Naive thymus-derived CD8-positive, alpha-beta T cell (primary cell): ENCODE measurements around the gene PRODH2. TPM values are rescaled to one million over a fixed set of nuclear protein-coding genes. Genes with fewer than 3 reads are reported as not detected.

Experiments used
- ATAC-seq, 2 donors: fragments of 150-1000 bp; cut with Tn5 transposase in 1 of 2; sonication (Bioruptor Pico), chemical (Tn5 transposase) in 1 of 2; 1 replicate in 1 of 2; 2 replicates in 1 of 2; pipeline ENCODE4 v1.10.0; 2021; ENCODE audit warnings: mild to moderate bottlenecking in 2 of 2, moderate library complexity in 2 of 2
- POLR2A ChIA-PET: fragments of 350-600 bp; sonication (Branson Sonifier 250); formaldehyde crosslinking; loops from one replicate; lab custom pipeline; 2021; ENCODE audit warnings: antibody characterized with exemption; lab: Charles Lee
- DNase-seq, 10 donors: peaks; one replicate each; pipeline versions ENCODE4 v3.0.0 to v3.0.0-alpha.2; 2020 to 2022
- H3K27ac Mint-ChIP-seq, 10 donors: one replicate each; pipeline ENCODE4 v1.8.0; 2020 to 2022; ENCODE audit warnings: mild to moderate bottlenecking in 10 of 10, mixed read lengths in 10 of 10, moderate library complexity in 4 of 10, inconsistent platforms in 1 of 10
- H3K27me3 Mint-ChIP-seq, 5 donors: one replicate each; pipeline ENCODE4 v1.8.0; 2021 to 2022; ENCODE audit warnings: mixed read lengths in 5 of 5
- H3K36me3 Mint-ChIP-seq, 3 donors: one replicate each; pipeline ENCODE4 v1.8.0; 2020 to 2022; ENCODE audit warnings: mixed read lengths in 3 of 3, mild to moderate bottlenecking in 2 of 3, inconsistent platforms in 1 of 3
- H3K4me1 Mint-ChIP-seq, 4 donors: one replicate each; pipeline ENCODE4 v1.8.0; 2021 to 2022; ENCODE audit warnings: mixed read lengths in 4 of 4
- H3K4me3 Mint-ChIP-seq, 10 donors: one replicate each; pipeline ENCODE4 v1.8.0; 2020 to 2022; ENCODE audit warnings: mild to moderate bottlenecking in 10 of 10, mixed read lengths in 10 of 10, moderate library complexity in 6 of 10, inconsistent platforms in 1 of 10
- H3K9me3 Mint-ChIP-seq, 9 donors: one replicate each; pipeline ENCODE4 v1.8.0; 2020 to 2022; ENCODE audit warnings: mixed read lengths in 9 of 9, mild to moderate bottlenecking in 3 of 9, inconsistent platforms in 1 of 9, moderate library complexity in 1 of 9
- polyA plus RNA-seq, 3 donors: library from polyadenylated mRNA; unstranded; fragments of 300-500 nt; fragmentation: Illumina TruSeq; gene quantifications; one replicate each; pipeline ENCODE4 v1.2.3, GENCODE V29; 2021
- total RNA-seq, 8 experiments: library from RNA in 2 of 8; stranded (reverse) in 2 of 8; gene quantifications; one replicate each; pipeline ENCODE4 v1.2.3 and lab custom pipeline; 2021 to 2026

PRODH2 gene, protein sequence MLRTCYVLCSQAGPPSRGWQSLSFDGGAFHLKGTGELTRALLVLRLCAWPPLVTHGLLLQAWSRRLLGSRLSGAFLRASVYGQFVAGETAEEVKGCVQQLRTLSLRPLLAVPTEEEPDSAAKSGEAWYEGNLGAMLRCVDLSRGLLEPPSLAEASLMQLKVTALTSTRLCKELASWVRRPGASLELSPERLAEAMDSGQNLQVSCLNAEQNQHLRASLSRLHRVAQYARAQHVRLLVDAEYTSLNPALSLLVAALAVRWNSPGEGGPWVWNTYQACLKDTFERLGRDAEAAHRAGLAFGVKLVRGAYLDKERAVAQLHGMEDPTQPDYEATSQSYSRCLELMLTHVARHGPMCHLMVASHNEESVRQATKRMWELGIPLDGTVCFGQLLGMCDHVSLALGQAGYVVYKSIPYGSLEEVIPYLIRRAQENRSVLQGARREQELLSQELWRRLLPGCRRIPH
- total RNA-seq (not detected), polyA plus RNA-seq (not detected), total RNA-seq (lab: John Stamatoyannopoulos, UW) (0 reads per million in 6 experiments)

DNA sequence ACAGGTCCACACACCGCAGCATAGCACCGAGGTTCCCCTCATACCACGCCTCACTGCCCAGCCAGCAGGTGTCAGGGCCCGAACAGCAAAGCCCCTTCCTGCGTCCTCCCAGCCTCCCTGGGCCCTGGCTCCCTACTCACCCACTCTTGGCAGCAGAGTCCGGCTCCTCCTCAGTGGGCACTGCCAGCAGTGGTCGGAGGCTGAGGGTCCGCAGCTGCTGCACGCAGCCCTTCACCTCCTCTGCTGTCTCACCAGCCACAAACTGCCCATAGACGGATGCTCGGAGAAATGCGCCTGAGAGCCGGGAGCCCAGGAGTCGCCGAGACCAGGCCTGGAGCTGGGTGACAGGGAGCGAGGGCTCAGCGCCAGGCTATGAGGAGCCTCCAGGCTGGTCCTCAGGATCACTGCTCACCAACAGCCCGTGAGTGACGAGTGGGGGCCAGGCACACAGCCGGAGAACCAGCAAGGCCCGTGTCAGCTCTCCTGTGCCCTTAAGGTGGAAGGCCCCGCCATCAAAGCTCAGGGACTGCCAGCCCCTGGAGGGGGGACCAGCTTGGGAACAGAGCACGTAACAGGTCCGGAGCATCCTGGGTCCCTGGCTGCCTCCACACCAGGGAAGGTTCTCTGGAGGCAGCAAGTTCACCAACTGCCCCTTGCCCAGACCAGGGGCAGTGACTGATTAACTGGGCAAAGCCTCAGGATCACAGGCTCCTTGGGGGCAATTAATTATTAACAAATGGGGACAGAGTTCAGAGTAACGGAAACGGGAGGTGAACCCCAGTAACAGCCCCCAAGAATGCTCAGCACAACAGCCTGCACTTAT is at the start of gene PRODH2:
PRODH2 (minus strand) TSS at position 626 of the 823 bp plus-strand sequence; CDS start at position 586, 40 bp downstream.
- Mint-ChIP-seq H3K36me3 (no peaks in the 10 kb centered on the region), H3K27me3 (peaks cover 4 to 48% (median 23%) of the 10 kb centered on the region in 5 donors), H3K4me1 (peaks cover 0 to 4% (median 0%) of the 10 kb centered on the region in 4 donors), H3K27ac (no peak within 1 kb of the TSS), H3K4me3 (no peak within 1 kb of the TSS), H3K9me3 (no peaks in the 10 kb centered on the region)
- ATAC-seq (no peak), DNase-seq (no peak)
- POLR2A ChIA-PET = no interaction called here

DNA sequence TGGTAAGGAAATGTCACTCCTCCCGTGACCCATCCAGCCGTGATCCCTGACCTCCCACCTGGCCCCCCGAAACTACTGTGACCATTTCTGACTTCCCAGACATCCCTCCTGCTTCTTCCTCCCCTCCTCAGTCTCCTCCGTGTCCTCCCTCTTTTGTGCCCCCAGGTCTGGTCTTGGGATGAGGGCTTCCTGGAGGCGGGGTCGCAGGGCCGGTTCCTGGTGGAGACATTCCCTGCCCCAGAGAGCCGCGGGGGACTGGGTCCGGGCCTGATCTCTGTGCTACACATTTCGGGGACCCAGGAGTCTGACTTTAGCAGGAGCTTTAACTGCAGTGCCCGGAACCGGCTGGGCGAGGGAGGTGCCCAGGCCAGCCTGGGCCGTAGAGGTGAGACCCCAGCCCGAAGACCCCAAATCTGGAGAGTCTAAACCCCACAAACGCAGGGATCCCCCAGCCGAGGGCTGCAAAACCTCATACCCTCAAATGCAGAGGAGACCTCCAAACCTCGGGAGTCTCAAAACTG is 49.1 kb upstream of the PRODH2 start:
- POLR2A ChIA-PET = no interaction called here
- no peak overlapping the region for H3K4me3 Mint-ChIP-seq
- ATAC-seq (no peak), DNase-seq (no peak)
- H3K4me1 Mint-ChIP-seq = peaks cover 5 to 23% (median 11%) of the 10 kb centered on the region in 4 donors
- H3K27me3 Mint-ChIP-seq = peaks cover 12 to 73% (median 51%) of the 10 kb centered on the region in 5 donors
- H3K27ac Mint-ChIP-seq = peak overlapping the region in 1 of 10 donors; percentile 29
- peaks cover 0 to 2% (median 0%) of the 10 kb centered on the region in 9 donors for H3K9me3 Mint-ChIP-seq
- H3K36me3 Mint-ChIP-seq = peaks cover 0 to 3% (median 0%) of the 10 kb centered on the region in 3 donors

DNA sequence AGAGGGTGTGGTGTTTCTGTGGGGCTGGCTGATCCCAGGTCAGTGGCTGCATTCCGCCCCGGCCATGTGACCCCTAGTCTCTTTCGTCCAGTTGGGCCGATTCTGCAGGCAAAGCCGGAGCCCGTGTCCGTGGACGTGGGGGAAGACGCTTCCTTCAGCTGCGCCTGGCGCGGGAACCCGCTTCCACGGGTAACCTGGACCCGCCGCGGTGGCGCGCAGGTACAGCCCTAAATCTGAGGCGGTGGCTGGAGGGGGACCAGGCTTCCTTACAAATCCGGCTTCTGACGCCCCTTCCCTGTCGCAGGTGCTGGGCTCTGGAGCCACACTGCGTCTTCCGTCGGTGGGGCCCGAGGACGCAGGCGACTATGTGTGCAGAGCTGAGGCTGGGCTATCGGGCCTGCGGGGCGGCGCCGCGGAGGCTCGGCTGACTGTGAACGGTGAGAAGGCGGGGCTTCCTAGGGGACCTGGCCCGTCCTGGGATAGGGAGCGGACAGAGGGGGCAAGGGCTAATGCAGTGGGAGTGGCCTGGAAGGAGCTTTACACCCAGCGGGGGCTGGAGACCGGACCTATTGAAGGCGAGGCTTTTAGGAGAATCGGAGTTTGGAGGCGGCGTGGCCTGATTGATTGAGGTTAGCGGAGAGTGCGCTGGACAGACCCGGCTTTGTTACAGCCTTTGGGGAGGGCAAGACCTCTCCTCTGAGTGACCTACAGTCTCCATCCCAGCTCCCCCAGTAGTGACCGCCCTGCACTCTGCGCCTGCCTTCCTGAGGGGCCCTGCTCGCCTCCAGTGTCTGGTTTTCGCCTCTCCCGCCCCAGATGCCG is 48.4 kb upstream of the PRODH2 start:
- Mint-ChIP-seq H3K27me3 (peaks cover 12 to 67% (median 46%) of the 10 kb centered on the region in 5 donors), H3K4me3 (peak overlapping the region in 3 of 10 donors; percentile 6 to 51 (median 45)), H3K9me3 (peaks cover 0 to 2% (median 0%) of the 10 kb centered on the region in 9 donors), H3K27ac (no peak overlapping the region), H3K36me3 (peaks cover 0 to 3% (median 0%) of the 10 kb centered on the region in 3 donors), H3K4me1 (peaks cover 5 to 27% (median 11%) of the 10 kb centered on the region in 4 donors)
- POLR2A ChIA-PET = no interaction called here
- ATAC-seq (no peak), DNase-seq (no peak)

DNA sequence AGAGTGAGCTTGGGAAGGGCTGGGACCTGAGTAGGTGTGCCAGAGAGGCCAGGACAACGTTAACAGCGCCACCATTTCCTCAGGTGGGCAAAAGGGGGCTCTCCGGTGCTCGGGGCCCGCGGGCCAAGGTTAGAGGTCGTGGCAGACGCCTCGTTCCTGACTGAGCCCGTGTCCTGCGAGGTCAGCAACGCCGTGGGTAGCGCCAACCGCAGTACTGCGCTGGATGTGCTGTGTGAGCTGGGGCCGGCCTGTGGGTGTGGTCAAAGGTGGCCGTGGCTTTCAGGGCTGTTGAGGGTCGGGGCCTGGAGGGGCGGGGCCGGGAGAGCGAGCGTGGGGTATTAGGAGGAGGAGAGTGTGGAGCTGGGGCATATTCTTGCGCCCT is 47.8 kb upstream of the PRODH2 start:
- POLR2A ChIA-PET = no interaction called here
- peaks cover 5 to 27% (median 12%) of the 10 kb centered on the region in 4 donors for H3K4me1 Mint-ChIP-seq
- no peak overlapping the region for H3K27ac Mint-ChIP-seq
- peak in 1 of 10 donors; percentile 32 for DNase-seq
- peaks cover 13 to 68% (median 45%) of the 10 kb centered on the region in 5 donors for H3K27me3 Mint-ChIP-seq
- peaks cover 0 to 2% (median 0%) of the 10 kb centered on the region in 9 donors for H3K9me3 Mint-ChIP-seq
- H3K36me3 Mint-ChIP-seq = peaks cover 0 to 3% (median 0%) of the 10 kb centered on the region in 3 donors
- H3K4me3 Mint-ChIP-seq = no peak overlapping the region
- no peak for ATAC-seq

DNA sequence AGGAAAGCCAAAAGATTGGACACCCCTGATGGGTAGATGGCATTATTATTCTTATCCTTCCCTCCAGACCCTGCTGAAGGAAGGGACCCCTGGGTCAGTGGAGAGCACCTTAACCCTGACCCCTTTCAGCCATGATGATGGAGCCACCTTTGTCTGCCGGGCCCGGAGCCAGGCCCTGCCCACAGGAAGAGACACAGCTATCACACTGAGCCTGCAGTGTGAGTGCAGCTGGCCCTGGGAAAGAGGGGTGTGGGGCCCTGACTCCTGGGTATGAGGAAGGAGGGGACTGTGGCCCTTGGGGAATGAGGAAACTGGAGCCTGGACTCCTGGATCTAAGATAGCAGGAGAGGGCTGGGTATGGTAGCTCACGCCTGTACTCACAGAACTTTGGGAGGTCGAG is 46.8 kb upstream of the PRODH2 start:
- no peak for ATAC-seq
- Mint-ChIP-seq H3K36me3 (peaks cover 0 to 3% (median 0%) of the 10 kb centered on the region in 3 donors), H3K27ac (no peak overlapping the region), H3K27me3 (peaks cover 19 to 68% (median 47%) of the 10 kb centered on the region in 5 donors), H3K4me1 (peaks cover 5 to 27% (median 13%) of the 10 kb centered on the region in 4 donors), H3K4me3 (no peak overlapping the region), H3K9me3 (peaks cover 0 to 2% (median 0%) of the 10 kb centered on the region in 9 donors)
- POLR2A ChIA-PET = no interaction called here
- DNase-seq = peak in 1 of 10 donors; percentile 27

DNA sequence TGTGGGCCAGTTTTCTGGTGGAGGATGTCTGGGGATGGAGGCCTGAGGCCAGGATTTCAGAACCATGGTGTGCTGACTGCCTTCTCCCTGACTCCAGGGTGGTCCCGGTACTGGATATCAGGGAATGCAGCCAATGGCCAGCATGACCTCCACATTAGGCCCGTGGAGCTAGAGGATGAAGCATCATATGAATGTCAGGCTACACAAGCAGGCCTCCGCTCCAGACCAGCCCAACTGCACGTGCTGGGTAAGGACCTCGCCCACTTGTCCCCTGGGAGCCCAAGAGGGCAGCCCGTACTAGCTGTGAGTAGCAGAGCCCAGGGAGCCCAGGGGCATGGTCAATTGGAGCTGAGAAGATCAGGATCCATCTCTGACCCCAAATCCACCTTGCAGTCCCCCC is 45.7 kb upstream of the PRODH2 start:
- H3K27ac Mint-ChIP-seq = peak overlapping the region in 1 of 10 donors; percentile 79
- H3K9me3 Mint-ChIP-seq = peaks cover 0 to 2% (median 0%) of the 10 kb centered on the region in 9 donors
- ATAC-seq (no peak), DNase-seq (peak in 1 of 10 donors; percentile 52)
- H3K4me3 Mint-ChIP-seq = peak overlapping the region in 6 of 10 donors; percentile 22 to 55 (median 48)
- POLR2A ChIA-PET = no interaction called here
- peaks cover 19 to 71% (median 49%) of the 10 kb centered on the region in 5 donors for H3K27me3 Mint-ChIP-seq
- H3K36me3 Mint-ChIP-seq = peaks cover 0 to 3% (median 0%) of the 10 kb centered on the region in 3 donors
- peaks cover 5 to 27% (median 13%) of the 10 kb centered on the region in 4 donors for H3K4me1 Mint-ChIP-seq

DNA sequence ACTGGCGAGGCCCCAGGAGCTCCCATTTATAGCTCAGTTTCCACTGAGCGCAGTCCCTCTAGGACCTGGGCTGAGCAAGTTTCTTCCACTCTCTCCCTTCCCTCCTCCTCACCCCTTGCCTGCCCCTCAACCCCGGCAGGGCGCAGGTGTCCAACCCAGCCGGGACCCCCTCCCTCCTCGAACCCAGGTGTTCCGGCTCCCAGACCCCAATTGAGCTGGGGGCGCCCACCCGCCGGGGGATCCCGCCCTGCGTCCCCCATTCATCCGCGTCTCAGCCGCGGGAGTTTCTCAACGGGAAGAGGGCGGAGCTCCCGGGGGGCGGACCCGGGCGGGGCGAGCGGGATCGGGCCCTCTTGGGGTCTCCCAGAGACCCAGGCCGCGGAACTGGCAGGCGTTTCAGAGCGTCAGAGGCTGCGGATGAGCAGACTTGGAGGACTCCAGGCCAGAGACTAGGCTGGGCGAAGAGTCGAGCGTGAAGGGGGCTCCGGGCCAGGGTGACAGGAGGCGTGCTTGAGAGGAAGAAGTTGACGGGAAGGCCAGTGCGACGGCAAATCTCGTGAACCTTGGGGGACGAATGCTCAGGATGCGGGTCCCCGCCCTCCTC is 44.0 kb upstream of the PRODH2 start, which contains the start of gene KIRREL2:
KIRREL2 (plus strand) TSS at position 366 of the 604 bp plus-strand sequence; CDS start at position 575, 209 bp downstream.
- peaks cover 0 to 3% (median 0%) of the 10 kb centered on the region in 3 donors for H3K36me3 Mint-ChIP-seq
- peaks cover 8 to 26% (median 17%) of the 10 kb centered on the region in 4 donors for H3K4me1 Mint-ChIP-seq
- H3K27ac Mint-ChIP-seq = peak within 1 kb of the TSS in 1 of 10 donors; percentile 29
- DNase-seq (peak in 4 of 10 donors; percentile 18 to 40 (median 28)), ATAC-seq (peak; percentile 69 to 72)
- POLR2A ChIA-PET = interaction anchor here (0.6 kb wide), 1 partner anchor 123 kb away, joined by 5 read pairs; no protein-coding TSS in a partner anchor
- peaks cover 0 to 2% (median 0%) of the 10 kb centered on the region in 9 donors for H3K9me3 Mint-ChIP-seq
- peak within 1 kb of the TSS; percentile 71 to 85 (median 80) for H3K4me3 Mint-ChIP-seq
- peaks cover 20 to 72% (median 52%) of the 10 kb centered on the region in 5 donors for H3K27me3 Mint-ChIP-seq

DNA sequence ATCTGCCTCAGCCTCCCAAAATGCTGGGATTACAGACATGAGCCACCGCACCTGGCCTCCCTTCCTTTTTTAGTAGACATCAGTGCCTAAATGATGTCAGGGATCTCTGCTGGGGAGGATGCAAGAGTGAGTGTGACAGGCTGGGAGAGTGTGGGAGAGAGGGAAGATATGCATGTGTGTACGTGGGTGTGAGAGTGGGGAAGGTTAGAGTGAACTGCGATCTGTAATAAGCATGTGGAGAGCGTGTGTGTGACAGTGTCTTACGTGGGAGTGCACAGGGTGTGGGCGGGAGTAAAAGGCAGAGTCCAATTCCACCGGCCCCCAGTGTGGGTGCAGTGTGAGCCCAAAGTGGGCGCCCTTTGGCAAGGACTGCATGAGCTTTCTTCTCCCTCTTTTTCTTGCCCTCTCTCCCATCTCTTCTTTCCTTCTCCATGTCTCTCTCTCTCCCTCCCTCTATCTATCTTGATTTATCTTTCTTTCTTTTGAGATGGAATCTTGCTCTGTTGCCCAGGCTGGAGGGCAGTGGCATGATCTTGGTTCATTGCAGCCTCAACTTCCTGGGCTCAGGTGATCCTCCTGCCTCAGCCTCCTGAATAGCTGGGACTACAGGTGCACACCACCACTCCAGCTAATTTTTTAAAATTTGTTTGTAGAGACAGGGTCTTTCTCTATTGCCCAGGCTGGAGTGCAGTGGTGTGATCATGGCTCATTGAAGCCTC is 40.6 kb upstream of the PRODH2 start:
- POLR2A ChIA-PET = interaction anchor here (0.7 kb wide), 1 partner anchor 16 kb away, joined by 4 read pairs; no protein-coding TSS in a partner anchor
- no peaks in the 10 kb centered on the region for H3K36me3 Mint-ChIP-seq
- peak overlapping the region in 1 of 10 donors; percentile 15 for H3K4me3 Mint-ChIP-seq
- ATAC-seq (no peak), DNase-seq (no peak)
- H3K4me1 Mint-ChIP-seq = peaks cover 8 to 18% (median 13%) of the 10 kb centered on the region in 4 donors
- peak overlapping the region in 3 of 10 donors; percentile 45 to 72 (median 69) for H3K27ac Mint-ChIP-seq
- peaks cover 14 to 69% (median 46%) of the 10 kb centered on the region in 5 donors for H3K27me3 Mint-ChIP-seq
- H3K9me3 Mint-ChIP-seq = peaks cover 0 to 2% (median 0%) of the 10 kb centered on the region in 9 donors

DNA sequence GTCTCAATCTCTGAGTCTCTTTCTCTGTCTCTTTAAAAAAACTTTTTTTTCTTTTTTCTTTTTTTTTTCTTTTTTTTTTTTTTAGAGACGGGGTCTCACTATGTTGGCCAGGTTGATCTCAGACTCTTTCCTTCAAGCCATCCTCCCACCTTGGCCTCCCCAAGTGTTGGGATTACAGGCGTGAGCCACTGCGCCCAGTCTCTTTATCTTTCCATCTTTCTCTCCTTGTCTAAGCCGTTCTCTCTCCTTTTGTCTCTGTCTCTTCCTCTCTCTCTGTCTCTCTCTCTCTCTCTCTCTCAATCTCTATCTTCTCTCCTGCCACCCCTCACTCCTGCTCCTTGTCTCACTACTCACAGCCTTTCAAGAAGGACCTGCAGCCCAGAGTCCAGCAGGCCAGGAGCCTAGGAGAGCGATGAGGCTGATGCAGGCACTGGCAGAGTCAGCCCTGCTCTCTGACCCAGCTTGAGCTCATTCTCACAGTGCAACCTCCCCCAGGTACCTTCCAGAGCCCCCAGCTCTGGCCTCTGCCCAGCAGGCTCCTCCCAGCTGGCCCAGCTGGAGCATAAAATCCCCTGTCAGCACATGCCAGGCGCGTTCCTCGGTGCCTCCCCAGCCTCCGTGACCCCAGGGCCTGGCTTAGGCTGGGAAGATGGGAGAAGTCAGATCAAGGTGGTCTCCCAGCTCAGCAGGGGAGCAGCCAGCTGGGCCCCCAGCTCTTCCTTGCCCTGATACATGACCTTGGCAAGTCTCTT is 39.6 kb upstream of the PRODH2 start, which contains the start of gene NPHS1:
NPHS1 (minus strand) TSS at position 476 of the 752 bp plus-strand sequence. CDS start 667 bp downstream, outside the sequence.
- Mint-ChIP-seq H3K27me3 (peaks cover 14 to 69% (median 46%) of the 10 kb centered on the region in 5 donors), H3K27ac (peak within 1 kb of the TSS in 6 of 10 donors; percentile 45 to 84 (median 72))
- POLR2A ChIA-PET = no interaction called here

More for the DNA sequence above, 39.6 kb upstream of the PRODH2 start, which contains the start of gene NPHS1:
- H3K4me1 Mint-ChIP-seq = peaks cover 5 to 17% (median 12%) of the 10 kb centered on the region in 4 donors
- no peaks in the 10 kb centered on the region for H3K36me3 Mint-ChIP-seq
- DNase-seq (no peak), ATAC-seq (no peak)
- H3K9me3 Mint-ChIP-seq = peaks cover 0 to 2% (median 0%) of the 10 kb centered on the region in 9 donors
- H3K4me3 Mint-ChIP-seq = peak within 1 kb of the TSS; percentile 5 to 60 (median 28)
